Measurements from ENCODE around the gene GPC6. TPM values are rescaled to one million over a fixed set of nuclear protein-coding genes. Genes with fewer than 3 reads are reported as not detected.

Gene GPC6
- total RNA-seq, 1 experiment from 2014 or later = not detected

GRCh38 chr13:94286581-94286980 is 1060.0 kb downstream of the GPC6 start:
- H3K36me3 Mint-ChIP-seq (ENCODE audit: insufficient read depth, unreplicated experiment) = no peaks in the 10 kb centered on the region
- H3K27ac Mint-ChIP-seq (ENCODE audit: unreplicated experiment) = no peak overlapping the region

GRCh38 chr13:94291631-94292322 is 1065.2 kb downstream of the GPC6 start:
- Mint-ChIP-seq H3K9me3 (ENCODE audit: low read depth, unreplicated experiment) (peaks cover 3% of the 10 kb centered on the region), H3K27ac (ENCODE audit: unreplicated experiment) (no peak overlapping the region), H3K36me3 (ENCODE audit: insufficient read depth, unreplicated experiment) (no peaks in the 10 kb centered on the region), H3K4me1 (ENCODE audit: low read depth, unreplicated experiment) (no peaks in the 10 kb centered on the region), H3K4me3 (ENCODE audit: low read depth, unreplicated experiment) (no peak overlapping the region), H3K27me3 (ENCODE audit: unreplicated experiment) (no peaks in the 10 kb centered on the region)
- no peak for TF ChIP-seq CTCF (IDR thresholded peaks at IDR 0.05; ENCODE audit: unreplicated experiment)
- DNase-seq = no peak
- no TSS peak for BruUV-seq (replicated peaks)
- CTCF ChIA-PET = no interaction called here
- intact Hi-C loops (cut with micrococcal nuclease; ENCODE audit: unreplicated experiment) = no loop called here

More at GRCh38 chr13:94286581-94286980, 1060.0 kb downstream of the GPC6 start:
- no peak for TF ChIP-seq CTCF (IDR thresholded peaks at IDR 0.05; ENCODE audit: unreplicated experiment)
- Mint-ChIP-seq H3K4me1 (ENCODE audit: low read depth, unreplicated experiment) (no peaks in the 10 kb centered on the region), H3K27me3 (ENCODE audit: unreplicated experiment) (no peaks in the 10 kb centered on the region), H3K9me3 (ENCODE audit: low read depth, unreplicated experiment) (peaks cover 3% of the 10 kb centered on the region), H3K4me3 (ENCODE audit: low read depth, unreplicated experiment) (no peak overlapping the region)
- BruUV-seq (replicated peaks) = no TSS peak
- intact Hi-C loops (cut with micrococcal nuclease; ENCODE audit: unreplicated experiment) = no loop called here
- CTCF ChIA-PET = no interaction called here
- no peak for DNase-seq

- DNase-seq = no peak
- Mint-ChIP-seq H3K27me3 (ENCODE audit: unreplicated experiment) (no peaks in the 10 kb centered on the region), H3K4me1 (ENCODE audit: low read depth, unreplicated experiment) (no peaks in the 10 kb centered on the region), H3K27ac (ENCODE audit: unreplicated experiment) (no peak overlapping the region), H3K36me3 (ENCODE audit: insufficient read depth, unreplicated experiment) (no peaks in the 10 kb centered on the region), H3K4me3 (ENCODE audit: low read depth, unreplicated experiment) (no peak overlapping the region), H3K9me3 (ENCODE audit: low read depth, unreplicated experiment) (peaks cover 3% of the 10 kb centered on the region)
- CTCF ChIA-PET = no interaction called here
- intact Hi-C loops (cut with micrococcal nuclease; ENCODE audit: unreplicated experiment) = no loop called here
- no peak for TF ChIP-seq CTCF (IDR thresholded peaks at IDR 0.05; ENCODE audit: unreplicated experiment)
- no TSS peak for BruUV-seq (replicated peaks)
Measured at GRCh38 chr13:94292323-94292640, 1065.7 kb downstream of the GPC6 start.

GRCh38 chr13:94296471-94296870 is 1069.9 kb downstream of the GPC6 start:
- CTCF ChIA-PET = no interaction called here
- Mint-ChIP-seq H3K36me3 (ENCODE audit: insufficient read depth, unreplicated experiment) (no peaks in the 10 kb centered on the region), H3K9me3 (ENCODE audit: low read depth, unreplicated experiment) (no peaks in the 10 kb centered on the region), H3K4me1 (ENCODE audit: low read depth, unreplicated experiment) (no peaks in the 10 kb centered on the region), H3K27ac (ENCODE audit: unreplicated experiment) (no peak overlapping the region), H3K27me3 (ENCODE audit: unreplicated experiment) (no peaks in the 10 kb centered on the region), H3K4me3 (ENCODE audit: low read depth, unreplicated experiment) (no peak overlapping the region)
- no peak for DNase-seq
- no TSS peak for BruUV-seq (replicated peaks)
- no peak for TF ChIP-seq CTCF (IDR thresholded peaks at IDR 0.05; ENCODE audit: unreplicated experiment)
- intact Hi-C loops (cut with micrococcal nuclease; ENCODE audit: unreplicated experiment) = no loop called here

Data from Calu3 (cell line).